H1 (cell line): ENCODE measurements around the gene MAGIX. TPM values are rescaled to one million over a fixed set of nuclear protein-coding genes. Genes with fewer than 3 reads are reported as not detected.

Source experiments
- CTCF ChIA-PET: fragments of 300-600 bp; sonication (Branson Sonifier 250); formaldehyde crosslinking; loops from one replicate; lab custom pipeline; 2021; ENCODE audit not compliant: partially characterized antibody; lab: Charles Lee
- POLR2A ChIA-PET: fragments of 300-600 bp; sonication (Branson Sonifier 250); formaldehyde crosslinking; loops from one replicate; lab custom pipeline; 2021; ENCODE audit warnings: inconsistent platforms; ENCODE audit not compliant: partially characterized antibody; lab: Charles Lee
- DNase-seq, 2 experiments: peaks; one replicate each; pipeline versions ENCODE4 v3.0.0 to v3.0.0-alpha.2; 2010 to 2022; ENCODE audit warnings: low spot score in 2 of 2, low read depth in 1 of 2, mixed read lengths in 1 of 2
- FAIRE-seq: peaks from 2 replicates; lab custom pipeline; 2011; peaks lifted over from hg19 to GRCh38; lab: Jason Lieb, UNC
- H2AFZ ChIP-seq: 2 replicates; pipeline ENCODE4 v1.8.1; 2012; ENCODE audit warnings: low read length, inconsistent platforms
- H2AK5ac ChIP-seq: 2 replicates; pipeline ENCODE4 v1.6.1; 2013; ENCODE audit warnings: low read depth, low read length
- H2BK120ac ChIP-seq: replicated peaks from 2 replicates; pipeline ENCODE3; 2013; ENCODE audit warnings: low read depth, low read length, inconsistent platforms
- H2BK12ac ChIP-seq: 2 replicates; pipeline ENCODE4 v1.6.1; 2013; ENCODE audit warnings: low read depth, low read length
- H2BK15ac ChIP-seq: 2 replicates; pipeline ENCODE4 v1.6.1; 2013; ENCODE audit warnings: low read length
- H2BK20ac ChIP-seq: 2 replicates; pipeline ENCODE4 v1.6.1; 2013; ENCODE audit warnings: low read length
- H2BK5ac ChIP-seq: 2 replicates; pipeline ENCODE4 v1.6.1; 2013; ENCODE audit warnings: low read depth, low read length
- H3K14ac ChIP-seq: 2 replicates; pipeline ENCODE4 v1.6.1; 2013; ENCODE audit warnings: inconsistent platforms; ENCODE audit not compliant: insufficient read length
- H3K18ac ChIP-seq: 2 replicates; pipeline ENCODE4 v1.6.1; 2013; ENCODE audit warnings: low read length; ENCODE audit errors: extremely low read depth
- H3K23ac ChIP-seq: 2 replicates; pipeline ENCODE4 v1.6.1; 2013; ENCODE audit warnings: inconsistent platforms; ENCODE audit not compliant: insufficient read length
- H3K23me2 ChIP-seq: 2 replicates; pipeline ENCODE4 v1.6.1; 2013; ENCODE audit warnings: low read depth, low read length
- H3K27ac ChIP-seq: 2 replicates; pipeline ENCODE4 v1.6.1; 2011; ENCODE audit warnings: low read depth, low read length, inconsistent platforms
- H3K27me3 ChIP-seq, 4 experiments: replicated peaks in 1 of 4; 1 replicate in 1 of 4; 2 replicates in 3 of 4; pipeline versions ENCODE4 v1.6.1 to v1.8.1; 2011 to 2013; ENCODE audit warnings: low read length in 3 of 4, mild to moderate bottlenecking in 3 of 4, inconsistent platforms in 2 of 4, mixed read lengths in 2 of 4, moderate library complexity in 1 of 4; ENCODE audit not compliant: control insufficient read depth in 3 of 4, insufficient read depth in 3 of 4; ENCODE audit errors: extremely low read depth in 1 of 4
- H3K36me3 ChIP-seq, 4 experiments: 2 replicates each; pipeline versions ENCODE4 v1.6.1 to v1.8.1; 2011 to 2013; ENCODE audit warnings: mild to moderate bottlenecking in 4 of 4, low read length in 3 of 4, moderate library complexity in 2 of 4, control low read depth in 1 of 4, inconsistent platforms in 1 of 4; ENCODE audit not compliant: insufficient read depth in 4 of 4, control insufficient read depth in 2 of 4
- H3K4ac ChIP-seq: replicated peaks from 2 replicates; pipeline ENCODE3; 2013; ENCODE audit warnings: low read length, low read depth, mixed read lengths, inconsistent platforms; ENCODE audit not compliant: insufficient read length
- H3K4me1 ChIP-seq, 4 experiments: replicated peaks in 1 of 4; 1 replicate in 1 of 4; 2 replicates in 3 of 4; pipeline versions ENCODE4 v1.6.1 to v1.8.1; 2011 to 2013; ENCODE audit warnings: low read length in 3 of 4, inconsistent platforms in 2 of 4, mixed read lengths in 1 of 4; ENCODE audit not compliant: insufficient read depth in 4 of 4, control insufficient read depth in 3 of 4
- H3K4me2 ChIP-seq, 2 experiments: 2 replicates each; pipeline versions ENCODE4 v1.6.1 to v1.8.1; 2011 to 2013; ENCODE audit warnings: low read depth in 2 of 2, low read length in 2 of 2, control low read depth in 1 of 2, inconsistent platforms in 1 of 2, mild to moderate bottlenecking in 1 of 2; ENCODE audit not compliant: insufficient read depth in 1 of 2
- H3K4me3 ChIP-seq, 4 experiments: fragments of 200-600, 300-600 bp in 1 of 4; sonication (generic), shearing (Covaris generic), sonication (Bioruptor Twin) in 1 of 4; 2 replicates each; pipeline versions ENCODE4 v1.5.1 to v1.8.1; 2011 to 2016; ENCODE audit warnings: low read length in 4 of 4, low read depth in 3 of 4, control low read depth in 2 of 4, inconsistent platforms in 2 of 4, mild to moderate bottlenecking in 2 of 4, mixed read lengths in 1 of 4, moderate library complexity in 1 of 4; ENCODE audit not compliant: insufficient read depth in 2 of 4; ENCODE audit errors: extremely low read depth in 1 of 4
- H3K56ac ChIP-seq: replicated peaks from 2 replicates; pipeline ENCODE3; 2013; ENCODE audit warnings: low read depth, mild to moderate bottlenecking, mixed read lengths, low read length, inconsistent platforms; ENCODE audit not compliant: insufficient read length
- H3K79me1 ChIP-seq: 2 replicates; pipeline ENCODE4 v1.6.1; 2013; ENCODE audit warnings: low read depth, low read length, control low read depth
- H3K79me2 ChIP-seq, 2 experiments: 2 replicates each; pipeline versions ENCODE4 v1.6.1 to v1.8.1; 2012 to 2013; ENCODE audit warnings: low read length in 2 of 2, mild to moderate bottlenecking in 2 of 2, inconsistent platforms in 1 of 2; ENCODE audit not compliant: insufficient read depth in 2 of 2, control insufficient read depth in 1 of 2
- H3K9ac ChIP-seq, 4 experiments: replicated peaks in 1 of 4; 1 replicate in 1 of 4; 2 replicates in 3 of 4; pipeline versions ENCODE4 v1.6.1 to v1.8.1; 2011 to 2013; ENCODE audit warnings: low read depth in 3 of 4, low read length in 3 of 4, control low read depth in 2 of 4, mild to moderate bottlenecking in 2 of 4, moderate library complexity in 2 of 4, inconsistent platforms in 1 of 4; ENCODE audit errors: extremely low read depth in 1 of 4
- H3K9me3 ChIP-seq, 2 experiments: 2 replicates each; pipeline versions ENCODE4 v1.6.1 to v1.8.1; 2012 to 2013; ENCODE audit warnings: mild to moderate bottlenecking in 2 of 2, moderate library complexity in 2 of 2, control low read depth in 1 of 2, inconsistent platforms in 1 of 2, low read depth in 1 of 2, low read length in 1 of 2, mixed read lengths in 1 of 2; ENCODE audit not compliant: insufficient read depth in 2 of 2
- H4K20me1 ChIP-seq, 2 experiments: replicated peaks in 1 of 2; 2 replicates each; pipeline versions ENCODE3 to v1.8.1; 2011 to 2013; ENCODE audit warnings: inconsistent platforms in 2 of 2, low read length in 2 of 2, mild to moderate bottlenecking in 1 of 2; ENCODE audit not compliant: insufficient read depth in 2 of 2, control insufficient read depth in 1 of 2
- H4K5ac ChIP-seq: 2 replicates; pipeline ENCODE4 v1.6.1; 2013; ENCODE audit warnings: low read length, low read depth, mixed read lengths, inconsistent platforms; ENCODE audit not compliant: insufficient read length
- H4K8ac ChIP-seq: 2 replicates; pipeline ENCODE4 v1.8.0; 2013; ENCODE audit warnings: mild to moderate bottlenecking, moderate library complexity, low read length, inconsistent platforms; ENCODE audit not compliant: insufficient read depth; ENCODE audit errors: extremely low read depth
- H4K91ac ChIP-seq: replicated peaks from 2 replicates; pipeline ENCODE3; 2013; ENCODE audit warnings: low read length, mixed read lengths, inconsistent platforms; ENCODE audit not compliant: insufficient read length
- CBX8 ChIP-seq: fragments of 300-800, 300-1000 bp; sonication (generic); IDR thresholded peaks from 2 replicates; pipeline ENCODE4 v1.7.1; 2016; ENCODE audit warnings: low read depth, low read length, borderline replicate concordance
- EP300 ChIP-seq, 2 experiments: IDR thresholded peaks; 1 replicate in 1 of 2; 2 replicates in 1 of 2; pipeline ENCODE4 v1.6.1; 2011 to 2012; ENCODE audit warnings: low read depth in 2 of 2, low read length in 2 of 2, mild to moderate bottlenecking in 2 of 2, borderline replicate concordance in 1 of 2, inconsistent platforms in 1 of 2, moderate library complexity in 1 of 2
- FOSL1 ChIP-seq: IDR thresholded peaks from 2 replicates; pipeline ENCODE4 v1.6.1; 2011; ENCODE audit warnings: mild to moderate bottlenecking, low read depth, low read length, moderate library complexity; ENCODE audit not compliant: insufficient read depth
- GABPA ChIP-seq: IDR thresholded peaks from 2 replicates; pipeline ENCODE4 v1.6.1; 2011; ENCODE audit warnings: mild to moderate bottlenecking, low read length, moderate library complexity, borderline replicate concordance; ENCODE audit not compliant: insufficient read depth
- GTF2F1 ChIP-seq: IDR thresholded peaks from 2 replicates; pipeline ENCODE4 v1.6.1; 2012; ENCODE audit warnings: low read depth, low read length, improper control_type of control experiment, borderline replicate concordance
- NANOG ChIP-seq: IDR thresholded peaks from 2 replicates; pipeline ENCODE4 v1.6.1; 2011; ENCODE audit warnings: low read length, low read depth, mild to moderate bottlenecking, inconsistent platforms; ENCODE audit not compliant: insufficient read depth, poor library complexity, severe bottlenecking
- POLR2AphosphoS5 ChIP-seq: IDR thresholded peaks from 2 replicates; pipeline ENCODE4 v1.6.1; 2011; ENCODE audit warnings: low read depth, low read length
- RAD21 ChIP-seq, 2 experiments: IDR thresholded peaks in 1 of 2; conservative IDR thresholded peaks in 1 of 2; 2 replicates each; pipeline ENCODE4 v1.6.1; 2011; ENCODE audit warnings: low read depth in 2 of 2, low read length in 2 of 2, improper control_type of control experiment in 1 of 2, inconsistent platforms in 1 of 2, mild to moderate bottlenecking in 1 of 2, moderate library complexity in 1 of 2
- SP4 ChIP-seq: IDR thresholded peaks from 2 replicates; pipeline ENCODE4 v1.6.1; 2012; ENCODE audit warnings: low read length, inconsistent platforms
- TAF1 ChIP-seq: IDR thresholded peaks from 2 replicates; pipeline ENCODE4 v1.6.1; 2011; ENCODE audit warnings: mild to moderate bottlenecking, low read depth, low read length
- TCF12 ChIP-seq: IDR thresholded peaks from 2 replicates; pipeline ENCODE4 v1.6.1; 2011; ENCODE audit warnings: low read depth, mild to moderate bottlenecking, low read length
- YY1 ChIP-seq: IDR thresholded peaks from 2 replicates; pipeline ENCODE4 v1.6.1; 2011; ENCODE audit warnings: low read depth, mild to moderate bottlenecking, low read length
- WGBS, 2 experiments: shearing (Covaris generic) in 1 of 2; methylation state at CpG; one replicate each; pipeline versions ENCODE4 v1.1.6 to v1.1.7; 2013 to 2015; ENCODE audit warnings: low lambda C conversion rate in 2 of 2, mixed read lengths in 2 of 2, inconsistent platforms in 1 of 2, low coverage in 1 of 2, missing lambda C conversion rate in 1 of 2; ENCODE audit not compliant: insufficient replicate concordance in 2 of 2, insufficient coverage in 1 of 2, insufficient read length in 1 of 2; ENCODE audit errors: extremely low coverage in 1 of 2, missing lambda C conversion rate in 1 of 2; 5-methylcytosine and 5-hydroxymethylcytosine counted together
- polyA plus RNA-seq, 7 experiments: library from polyadenylated mRNA; depleted of rRNA in 3 of 7; stranded (reverse) in 5 of 7; unstranded in 2 of 7; fragments of >200 nt in 5 of 7; fragments of 200-250 nt in 2 of 7; gene quantifications; 1 replicate in 5 of 7; 2 replicates in 1 of 7; 4 replicates in 1 of 7; pipeline versions ENCODE4 v1.2.1 to v1.2.3, GENCODE V29; 2011 to 2013; ENCODE audit warnings: missing spikeins in 2 of 7, mixed read lengths in 2 of 7
- total RNA-seq: library from RNA; stranded (reverse); fragmentation: NEBNext Ultra II Directional; extraction: Animal tissue kit (Norgen Biotek cat#: 25700); gene quantifications from 2 replicates; pipeline ENCODE4 v1.2.1, GENCODE V29; 2021
- TF ChIP-seq, protein P1 (sequence below): IDR thresholded peaks from 2 replicates; pipeline ENCODE4 v1.6.1; 2011; ENCODE audit warnings: low read depth, mild to moderate bottlenecking, low read length; ENCODE audit not compliant: insufficient read depth

MAGIX gene
- total and polyA plus RNA-seq, 2 of the 8 experiments (the other 6 are each of a cell fraction or from before 2014, with no cell fraction given): 0.37 to 1.1 TPM

DNA sequence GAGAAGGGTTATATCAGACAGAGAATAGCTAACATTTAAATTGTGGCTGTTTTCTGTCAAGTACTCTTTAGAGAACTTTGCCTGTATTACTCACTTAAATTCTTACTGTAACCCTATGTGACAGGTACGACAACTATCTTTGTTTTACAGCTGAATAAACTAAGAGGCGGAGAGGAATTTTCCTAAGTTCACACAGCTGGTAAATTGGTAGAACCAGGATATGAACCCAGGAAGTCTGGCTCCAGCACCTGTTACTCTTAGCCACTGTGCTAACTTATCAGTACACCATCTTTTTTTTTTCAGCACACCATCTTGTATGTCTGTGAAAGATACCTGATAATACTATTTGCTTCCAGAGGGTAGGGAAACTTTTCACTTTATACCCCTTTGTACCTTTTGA, 39.5 kb downstream of the MAGIX start:
- Histone ChIP-seq H3K79me1 (no peaks in the 10 kb centered on the region), H3K56ac (no peak overlapping the region), H2AFZ (no peak overlapping the region), H4K91ac (no peak overlapping the region), H3K9ac (no peak overlapping the region), H4K20me1 (no peaks in the 10 kb centered on the region), H3K14ac (no peak overlapping the region), H2BK20ac (no peak overlapping the region), H2BK12ac (no peak overlapping the region), H3K23ac (no peak overlapping the region), H3K27me3 (no peaks in the 10 kb centered on the region), H4K5ac (no peak overlapping the region), H2BK15ac (no peak overlapping the region), H2BK120ac (no peak overlapping the region), H3K18ac (no peak overlapping the region), H2AK5ac (no peak overlapping the region), H4K8ac (no peak overlapping the region), H3K9me3 (no peaks in the 10 kb centered on the region), H3K4ac (no peak overlapping the region), H3K4me2 (no peak overlapping the region), H3K4me3 (no peak overlapping the region), H3K36me3 (no peaks in the 10 kb centered on the region), H3K4me1 (peaks cover 0 to 11% (median 5%) of the 10 kb centered on the region in 4 experiments; a peak in 5 of 7 replicates), H2BK5ac (no peak overlapping the region), H3K79me2 (no peaks in the 10 kb centered on the region), H3K27ac (no peak overlapping the region), H3K23me2 (peaks cover 5% of the 10 kb centered on the region; the same call in 1 of the 2 replicates)
- ChIA-PET POLR2A (interaction anchor here (0.6 kb wide), 1 partner anchor 216 kb away, joined by 3 read pairs; no protein-coding TSS in a partner anchor), CTCF (no interaction called here)
- DNase-seq (no peak), FAIRE-seq (no peak)
- 85% methylated on average over 1 of the region's 2 CpGs; no CpG with 5 or more reads in 1 of the 2 experiments for WGBS, 2 experiments
- no peak for TF ChIP-seq CBX8
- no peak for TF ChIP-seq YY1
- no peak for TF ChIP-seq RAD21 (IDR thresholded peaks at IDR 0.05 in 1 of 2, conservative IDR thresholded peaks at IDR 0.05 in 1 of 2; ENCODE audit: low read depth in 2 of 2, low read length in 2 of 2)
- TF ChIP-seq GTF2F1: no peak
- TF ChIP-seq TAF1: no peak
- TF ChIP-seq EP300 (IDR thresholded peaks at IDR 0.05; ENCODE audit: borderline replicate concordance in 1 of 2, low read depth in 2 of 2, low read length in 2 of 2): no peak
- TF ChIP-seq GABPA: no peak
- no peak for TF ChIP-seq NANOG
- TF ChIP-seq, protein P1, sequence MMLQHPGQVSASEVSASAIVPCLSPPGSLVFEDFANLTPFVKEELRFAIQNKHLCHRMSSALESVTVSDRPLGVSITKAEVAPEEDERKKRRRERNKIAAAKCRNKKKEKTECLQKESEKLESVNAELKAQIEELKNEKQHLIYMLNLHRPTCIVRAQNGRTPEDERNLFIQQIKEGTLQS: no peak
- TF ChIP-seq TCF12: no peak
- no peak for TF ChIP-seq FOSL1
- TF ChIP-seq POLR2AphosphoS5: no peak
- TF ChIP-seq SP4: no peak
